NCI-H2081 treated with DMSO at 0.1 percent for 48 hours (cell line): ENCODE results near the gene EXTL1.
"Not testable (repeated sequence)": the region's sequence is repeated elsewhere in the genome, so short reads cannot be mapped to it uniquely, and the experiment has no call there.

Experiments used
- DNase-seq: peaks from one replicate; lab custom pipeline; 2025; lab: John Stamatoyannopoulos, UW

Gene EXTL1, protein sequence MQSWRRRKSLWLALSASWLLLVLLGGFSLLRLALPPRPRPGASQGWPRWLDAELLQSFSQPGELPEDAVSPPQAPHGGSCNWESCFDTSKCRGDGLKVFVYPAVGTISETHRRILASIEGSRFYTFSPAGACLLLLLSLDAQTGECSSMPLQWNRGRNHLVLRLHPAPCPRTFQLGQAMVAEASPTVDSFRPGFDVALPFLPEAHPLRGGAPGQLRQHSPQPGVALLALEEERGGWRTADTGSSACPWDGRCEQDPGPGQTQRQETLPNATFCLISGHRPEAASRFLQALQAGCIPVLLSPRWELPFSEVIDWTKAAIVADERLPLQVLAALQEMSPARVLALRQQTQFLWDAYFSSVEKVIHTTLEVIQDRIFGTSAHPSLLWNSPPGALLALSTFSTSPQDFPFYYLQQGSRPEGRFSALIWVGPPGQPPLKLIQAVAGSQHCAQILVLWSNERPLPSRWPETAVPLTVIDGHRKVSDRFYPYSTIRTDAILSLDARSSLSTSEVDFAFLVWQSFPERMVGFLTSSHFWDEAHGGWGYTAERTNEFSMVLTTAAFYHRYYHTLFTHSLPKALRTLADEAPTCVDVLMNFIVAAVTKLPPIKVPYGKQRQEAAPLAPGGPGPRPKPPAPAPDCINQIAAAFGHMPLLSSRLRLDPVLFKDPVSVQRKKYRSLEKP

GRCh38 chr1:26021647-26022403 lies at the start of gene EXTL1:
Gene EXTL1 (plus strand): TSS chr1:26021775. CDS start chr1:26022647, 872 bp downstream.
- DNase-seq = no peak

GRCh38 chr1:25971811-25972180 lies 49.8 kb upstream of the EXTL1 start:
- DNase-seq = no peak

GRCh38 chr1:25973610-25974321 lies 47.8 kb upstream of the EXTL1 start:
- DNase-seq = no peak

DNA sequence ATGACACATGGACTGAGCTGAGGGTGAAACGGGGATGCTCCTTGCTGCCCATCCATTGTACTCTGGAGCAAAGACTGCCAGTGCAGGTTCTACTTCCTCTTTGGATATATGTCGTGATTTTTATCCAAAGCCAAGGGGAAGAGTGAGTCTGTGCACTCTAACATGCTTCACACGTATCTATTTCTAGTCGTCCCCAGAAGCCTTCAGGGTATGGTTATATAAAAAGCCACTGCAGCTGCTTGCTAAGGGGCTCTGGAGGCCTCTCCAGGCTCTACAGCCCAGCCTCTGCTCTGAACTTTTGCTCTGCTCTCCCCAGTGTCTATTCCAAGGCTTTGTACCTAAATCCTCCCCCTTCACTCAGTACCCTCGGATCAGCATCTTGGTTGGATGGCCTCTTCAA lies 43.8 kb upstream of the EXTL1 start:
- DNase-seq = no peak

GRCh38 chr1:25978403-25978802 lies 43.2 kb upstream of the EXTL1 start:
- no peak for DNase-seq

DNA sequence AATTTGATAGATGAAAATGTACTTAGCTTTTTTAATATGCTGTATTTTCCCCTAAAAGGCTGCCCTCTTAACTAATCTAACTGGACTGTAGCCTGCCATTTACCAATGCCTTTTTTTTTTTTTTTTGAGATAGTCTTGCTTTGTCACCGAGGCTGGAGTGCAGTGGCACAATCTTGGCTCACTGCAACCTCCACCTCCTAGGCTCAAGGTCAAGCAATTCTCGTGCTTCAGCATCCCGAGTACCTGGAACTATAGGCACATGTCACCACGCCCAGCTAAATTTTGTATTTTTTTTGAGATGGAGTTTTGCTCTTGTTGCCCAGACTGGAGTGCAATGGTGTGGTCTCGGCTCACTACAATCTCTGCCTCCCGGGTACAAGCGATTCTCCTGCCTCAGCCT lies 42.4 kb upstream of the EXTL1 start:
- DNase-seq = no peak

- no peak for DNase-seq
Measured at GRCh38 chr1:25985171-25985570, 36.4 kb upstream of the EXTL1 start.

GRCh38 chr1:25985670-25986069 lies 35.9 kb upstream of the EXTL1 start:
- no peak for DNase-seq

GRCh38 chr1:25986773-25987172 lies 34.8 kb upstream of the EXTL1 start:
- not testable (repeated sequence) for DNase-seq

DNA sequence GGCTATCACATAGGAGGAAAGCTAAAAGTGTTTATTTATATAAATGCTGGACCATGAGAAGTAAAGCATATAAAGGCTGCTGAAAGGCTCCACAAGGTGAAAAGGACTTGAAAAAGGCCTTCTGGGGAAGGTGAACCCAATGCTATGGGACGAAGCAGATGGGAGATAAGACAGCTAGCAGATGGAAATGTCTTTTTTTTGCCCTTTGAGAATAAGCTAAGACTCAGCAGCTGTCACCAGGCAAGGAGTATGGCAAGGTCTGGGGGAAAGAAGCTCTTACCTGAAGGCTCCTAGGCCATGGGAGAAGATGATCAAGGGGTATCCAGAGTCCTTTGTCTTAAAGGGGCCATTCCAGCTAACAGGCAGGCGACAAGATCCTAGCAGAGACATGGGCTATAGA lies 33.6 kb upstream of the EXTL1 start:
- no peak for DNase-seq

DNA sequence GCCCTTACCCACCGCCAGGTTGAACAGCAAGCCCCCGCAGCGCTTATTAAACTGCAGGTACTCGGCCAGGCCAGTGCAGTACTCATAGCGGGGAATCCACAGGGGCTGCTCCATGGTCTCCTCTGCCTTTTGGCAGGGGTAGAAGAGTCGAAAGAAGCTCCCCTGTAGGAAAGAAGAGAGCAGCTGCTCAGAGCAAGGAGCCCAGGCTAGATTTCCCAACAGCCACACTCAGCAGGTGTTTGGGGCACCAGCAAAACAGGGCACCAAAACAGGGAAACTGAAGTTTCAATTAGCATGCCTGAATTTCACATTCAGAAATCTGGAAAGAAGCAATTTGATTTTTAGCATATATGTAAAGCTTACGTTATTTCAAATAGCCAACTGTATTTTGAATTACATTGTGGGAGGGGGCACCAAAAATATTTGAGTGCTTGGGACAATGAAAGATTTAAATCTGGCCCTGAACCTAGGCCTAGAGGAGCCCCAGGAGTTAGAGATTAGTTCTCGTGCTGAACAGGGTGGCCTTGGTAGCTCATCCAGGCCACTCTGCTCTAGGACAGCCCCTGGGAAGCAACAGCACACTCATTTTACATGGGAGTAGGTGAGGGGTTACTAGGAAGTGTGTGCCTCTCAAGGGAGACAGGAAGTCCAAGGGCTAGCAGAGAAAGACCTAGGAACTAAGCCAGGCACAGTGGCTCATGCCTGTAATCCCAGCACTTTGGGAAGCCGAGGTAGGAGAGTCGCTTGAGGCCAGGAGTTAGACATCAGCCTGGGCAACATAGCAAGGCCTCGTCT lies 31.9 kb upstream of the EXTL1 start:
- DNase-seq = no peak

DNA sequence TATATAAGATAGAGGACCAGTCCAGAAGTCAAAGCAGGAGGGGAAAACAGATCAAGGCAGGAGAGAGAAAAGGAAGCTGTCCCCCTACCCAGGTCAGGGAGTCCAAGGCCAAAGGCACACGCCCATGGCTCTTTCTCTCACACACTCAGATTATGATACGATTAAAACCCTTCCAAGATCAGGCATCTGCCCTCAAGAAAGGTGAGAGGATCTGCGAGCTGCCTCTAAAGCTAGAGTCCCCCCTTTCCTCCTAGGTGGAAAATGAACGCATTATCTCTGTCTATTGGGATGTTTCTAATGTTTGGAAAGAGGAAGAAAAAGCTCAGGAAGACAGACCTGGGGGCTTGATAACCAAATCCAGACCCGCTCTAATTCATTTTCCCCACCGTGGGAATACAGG lies 31.3 kb upstream of the EXTL1 start:
- no peak for DNase-seq

DNA sequence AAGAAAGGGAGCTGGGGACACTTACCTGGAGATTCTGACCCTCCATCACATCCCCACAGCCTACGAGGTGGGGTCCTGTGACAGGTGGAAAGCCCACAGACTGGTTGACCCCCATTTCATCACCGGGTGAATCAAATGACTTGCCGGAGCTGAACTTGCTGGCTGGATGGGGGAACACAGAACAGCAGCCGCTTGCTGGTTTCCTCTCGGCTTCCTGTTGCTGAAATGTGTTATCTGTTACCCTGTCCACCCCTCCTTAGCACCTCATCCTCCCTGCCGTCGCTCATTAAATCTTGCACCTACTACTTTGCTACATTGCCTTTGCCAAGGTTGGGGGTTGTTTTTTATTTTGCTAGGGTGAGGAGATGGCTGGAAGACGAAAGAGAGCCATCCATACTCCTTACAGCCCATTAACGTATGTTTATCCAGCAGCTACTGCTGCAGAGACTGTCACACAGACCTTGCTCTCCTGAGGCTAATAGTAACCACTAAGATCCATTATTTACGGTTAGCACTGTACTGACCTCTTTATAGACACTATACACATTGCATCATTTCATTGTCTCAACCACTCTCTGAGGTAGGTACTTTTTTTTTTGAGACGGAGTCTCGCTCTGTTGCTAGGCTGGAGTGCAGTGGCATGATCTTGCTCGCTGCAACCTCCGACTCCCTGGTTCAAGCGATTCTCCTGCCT lies 30.7 kb upstream of the EXTL1 start:
- DNase-seq = no peak

DNA sequence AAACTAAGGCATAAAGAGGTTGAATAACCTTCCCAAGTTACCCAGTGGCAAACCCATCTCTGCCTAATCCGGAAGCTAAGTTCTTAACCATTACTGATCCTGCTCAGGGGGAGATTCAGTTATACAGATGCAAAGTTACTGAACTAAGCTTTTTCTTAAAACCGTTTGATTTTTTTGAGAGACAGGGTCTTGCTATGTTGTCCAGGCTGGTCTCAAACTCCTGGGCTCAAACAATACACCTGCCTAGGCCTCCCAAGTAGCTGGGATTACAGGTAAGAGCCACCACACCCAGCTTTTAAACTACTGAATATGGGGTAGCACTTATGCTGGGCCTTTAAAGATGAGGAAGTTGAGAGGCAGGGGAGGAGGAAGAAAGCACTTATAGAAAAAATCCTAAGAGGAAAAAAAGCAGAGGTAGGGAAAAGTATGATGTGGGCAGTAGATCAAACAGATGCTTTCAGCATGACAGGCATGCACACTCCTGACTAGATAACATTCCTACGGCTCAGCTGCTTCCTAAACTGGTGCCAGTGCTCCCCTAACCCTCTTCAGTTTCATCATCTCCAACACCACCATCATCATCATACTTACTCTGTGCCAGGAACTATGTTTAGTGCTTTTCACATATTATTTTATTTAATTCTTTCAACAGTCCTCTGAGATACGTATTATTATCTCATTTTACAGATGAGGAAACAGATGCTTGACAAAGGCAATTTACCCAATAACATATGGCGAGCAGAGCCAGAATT lies 29.5 kb upstream of the EXTL1 start:
- DNase-seq = no peak

- DNase-seq = no peak
Measured at GRCh38 chr1:25992689-25993171, 28.8 kb upstream of the EXTL1 start.

GRCh38 chr1:25993197-25993951 lies 28.2 kb upstream of the EXTL1 start:
- DNase-seq = no peak

DNA sequence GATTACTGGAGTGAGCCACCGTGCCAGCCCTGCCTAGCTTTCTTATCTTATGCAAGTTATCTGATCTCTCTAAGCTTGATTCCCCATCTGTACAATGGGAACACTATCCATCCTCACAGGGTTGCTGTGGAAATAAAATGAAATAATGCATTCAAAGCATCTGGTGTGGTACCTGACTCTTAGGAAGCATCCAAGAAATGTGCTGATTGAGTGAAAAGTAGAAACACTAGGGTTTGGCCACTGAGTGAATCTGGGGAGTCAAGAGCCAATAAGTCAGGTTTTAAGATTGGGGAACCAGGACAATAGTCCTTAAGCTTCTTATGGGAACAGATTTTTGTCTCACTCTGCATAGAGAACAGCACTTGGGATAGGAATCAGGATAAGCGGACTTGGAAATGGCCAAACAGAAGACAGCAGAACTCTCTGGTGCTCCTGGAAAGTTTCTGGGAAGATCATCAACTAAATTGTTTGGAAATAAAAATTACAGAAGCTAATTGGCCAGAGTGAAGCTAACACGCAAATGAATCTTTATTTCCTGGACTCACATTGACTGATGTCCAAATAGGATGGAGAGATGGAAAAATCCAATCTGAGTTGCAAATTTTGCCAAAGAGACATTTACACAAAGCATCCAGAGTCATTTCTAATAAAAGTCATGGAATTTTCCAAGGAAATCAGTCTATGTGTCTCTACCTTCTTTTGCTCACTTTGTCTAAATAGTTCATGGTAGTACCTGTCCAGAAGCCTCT lies 27.0 kb upstream of the EXTL1 start:
- no peak for DNase-seq
